HFF-Myc (cell line): ENCODE results near the gene KLF17.
"Not testable (repeated sequence)": the region's sequence is repeated elsewhere in the genome, so short reads cannot be mapped to it uniquely, and the experiment has no call there.

Experiments
- DNase-seq: peaks from one replicate; pipeline ENCODE4 v3.0.0-alpha.2; 2011; ENCODE audit warnings: low read depth; ENCODE audit errors: extremely low read depth
- H3K4me3 ChIP-seq: replicated peaks from 2 replicates; pipeline ENCODE4 v1.5.1; 2011; ENCODE audit warnings: low read depth, mild to moderate bottlenecking, control low read depth, low read length
- CTCF ChIP-seq: IDR thresholded peaks from 2 replicates; pipeline ENCODE4 v1.5.1; 2012; ENCODE audit warnings: mild to moderate bottlenecking, low read depth, low read length, control low read depth; ENCODE audit errors: missing control alignments

Gene KLF17

GRCh38 chr1:44108241-44108640, 10.4 kb upstream of the KLF17 start:
- no peak overlapping the region for H3K4me3 ChIP-seq
- TF ChIP-seq CTCF = no peak
- no peak for DNase-seq

DNA sequence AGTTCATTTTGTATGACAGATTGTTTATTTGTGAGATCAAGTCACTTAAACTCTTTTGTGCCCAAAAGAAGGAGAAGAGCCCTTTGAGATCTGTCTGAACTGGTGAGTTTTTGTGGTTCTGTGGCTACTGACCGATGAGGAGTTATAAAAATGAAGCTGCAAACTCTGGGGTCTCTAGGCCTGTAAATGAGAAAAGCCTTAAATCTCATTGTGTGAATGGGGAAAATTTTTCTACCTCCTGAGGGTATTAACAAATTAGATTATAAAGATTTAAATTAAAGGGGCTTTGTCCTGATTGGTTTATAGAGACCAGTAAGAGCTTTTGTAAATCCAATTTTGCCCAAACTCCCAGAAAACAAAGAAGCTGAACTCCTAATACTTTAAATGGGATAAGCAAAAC, 9.7 kb upstream of the KLF17 start:
- TF ChIP-seq CTCF = no peak
- no peak overlapping the region for H3K4me3 ChIP-seq
- no peak for DNase-seq

DNA sequence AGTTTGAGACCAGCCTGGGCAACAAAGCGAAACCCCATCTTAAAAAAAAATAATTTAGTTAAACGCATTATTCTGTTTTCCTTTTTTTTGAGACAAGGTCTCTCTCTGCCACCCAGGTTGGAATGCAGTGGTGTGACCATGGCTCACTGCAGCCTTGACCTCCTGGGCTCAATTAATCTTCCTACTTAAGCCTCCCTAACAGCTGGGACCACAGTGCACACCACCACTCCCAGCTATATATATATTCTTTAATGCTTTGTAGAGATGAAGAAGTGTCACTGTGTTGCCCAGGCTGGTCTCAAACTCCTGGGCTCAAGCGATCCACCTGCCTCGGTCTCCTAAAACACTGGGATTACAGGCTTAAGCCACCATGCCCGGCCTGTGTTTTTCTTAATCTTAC, 7.7 kb upstream of the KLF17 start:
- DNase-seq = no peak
- H3K4me3 ChIP-seq = no peak overlapping the region
- no peak for TF ChIP-seq CTCF

GRCh38 chr1:44111861-44112260, 6.8 kb upstream of the KLF17 start:
- H3K4me3 ChIP-seq = no peak overlapping the region
- no peak for DNase-seq
- no peak for TF ChIP-seq CTCF

DNA sequence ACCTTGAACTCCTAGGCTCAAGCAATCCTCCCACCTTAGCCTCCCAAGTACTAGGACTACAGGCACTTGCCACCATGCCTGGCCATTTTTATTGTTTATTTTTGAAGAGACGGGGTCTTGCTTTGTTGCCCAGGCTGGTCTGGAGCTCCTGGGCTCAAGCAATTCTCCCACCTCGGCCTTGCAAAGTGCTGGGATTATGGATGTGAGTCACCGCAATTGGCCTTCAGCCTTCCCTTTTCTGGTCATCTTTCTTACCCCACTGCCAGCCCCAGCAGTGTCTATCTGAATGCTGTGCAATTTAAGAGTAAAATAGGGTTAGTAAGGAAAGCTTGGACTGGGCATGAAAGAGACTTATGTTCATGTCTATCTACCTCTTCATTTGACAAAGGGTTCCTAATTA, 6.1 kb upstream of the KLF17 start:
- no peak for DNase-seq
- no peak for TF ChIP-seq CTCF
- no peak overlapping the region for H3K4me3 ChIP-seq

DNA sequence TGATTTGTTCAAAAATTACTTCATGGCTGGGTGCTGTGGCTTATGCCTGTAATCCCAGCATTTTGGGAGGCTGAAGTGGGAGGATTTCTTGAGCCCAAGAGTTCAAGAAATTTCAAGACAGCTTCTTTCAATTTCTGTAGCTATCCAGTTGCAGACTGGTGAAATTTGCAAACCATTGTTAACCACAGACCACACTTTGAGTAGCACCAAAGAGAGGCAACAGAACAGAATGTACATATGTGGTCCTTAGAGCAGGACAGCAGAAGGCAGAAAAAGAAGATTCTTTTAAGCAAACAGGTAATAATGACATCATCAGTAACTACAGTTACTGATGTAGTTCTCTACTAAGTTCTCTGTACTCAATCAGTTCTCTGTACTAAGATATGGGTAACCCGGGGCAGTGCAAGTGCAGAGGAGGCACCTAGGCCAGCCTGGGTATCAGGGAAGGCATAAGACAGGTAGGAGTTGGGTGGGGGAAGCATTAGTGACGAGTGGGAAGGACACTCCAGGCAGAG, 5.5 kb upstream of the KLF17 start:
- TF ChIP-seq CTCF = no peak
- DNase-seq = no peak
- H3K4me3 ChIP-seq = no peak overlapping the region

DNA sequence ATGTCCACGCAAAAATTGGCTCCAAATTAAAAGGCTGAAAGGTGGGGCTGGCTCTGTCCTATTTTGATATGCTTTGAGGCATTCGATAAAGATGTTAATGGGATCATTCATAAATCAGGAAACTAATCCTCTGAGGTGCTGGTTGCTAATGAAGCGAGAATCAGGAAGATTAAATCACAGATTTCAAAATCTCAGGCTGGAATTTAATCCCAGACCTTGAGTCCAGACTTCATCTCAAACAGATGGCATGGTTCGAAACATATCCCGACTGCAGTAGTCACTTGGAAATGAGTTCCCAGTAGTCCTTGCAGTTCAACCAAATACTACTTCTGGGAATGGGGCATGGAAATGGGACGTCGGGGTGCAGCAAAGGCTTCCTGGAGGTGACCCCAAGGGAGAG, 4.5 kb upstream of the KLF17 start:
- no peak for DNase-seq
- TF ChIP-seq CTCF = no peak
- H3K4me3 ChIP-seq = no peak overlapping the region

GRCh38 chr1:44117272-44117671, 1.3 kb upstream of the KLF17 start:
- H3K4me3 ChIP-seq, DNase-seq: not testable (repeated sequence)
